ENCODE data around the gene CALCOCO1.

Gene CALCOCO1

GRCh38 chr12:53755451-53755891, 28.2 kb upstream of the CALCOCO1 start:
- Mint-ChIP-seq H3K9me3 (no peaks in the 10 kb centered on the region), H3K27me3 (ENCODE audit: low read depth, poor library complexity) (peaks cover 10% of the 10 kb centered on the region), H3K36me3 (ENCODE audit: low read depth) (no peaks in the 10 kb centered on the region), H3K4me3 (no peak overlapping the region), H3K27ac (no peak overlapping the region), H3K4me1 (no peaks in the 10 kb centered on the region)
- DNase-seq: no peak
- TF ChIP-seq CTCF (IDR thresholded peaks at IDR 0.05): no peak

GRCh38 chr12:53754633-53755264, 27.5 kb upstream of the CALCOCO1 start:
- Mint-ChIP-seq H3K27ac (no peak overlapping the region), H3K36me3 (ENCODE audit: low read depth) (no peaks in the 10 kb centered on the region), H3K4me3 (no peak overlapping the region), H3K4me1 (no peaks in the 10 kb centered on the region), H3K9me3 (no peaks in the 10 kb centered on the region), H3K27me3 (ENCODE audit: low read depth, poor library complexity) (peaks cover 8% of the 10 kb centered on the region)
- DNase-seq: no peak
- TF ChIP-seq CTCF (IDR thresholded peaks at IDR 0.05): no peak

GRCh38 chr12:53754188-53754585, 26.9 kb upstream of the CALCOCO1 start:
- DNase-seq: no peak
- TF ChIP-seq CTCF (IDR thresholded peaks at IDR 0.05): no peak
- H3K4me3 Mint-ChIP-seq: no peak overlapping the region
- H3K36me3 Mint-ChIP-seq (ENCODE audit: low read depth): no peaks in the 10 kb centered on the region
- peaks cover 8% of the 10 kb centered on the region for H3K27me3 Mint-ChIP-seq (ENCODE audit: low read depth, poor library complexity)
- H3K9me3 Mint-ChIP-seq: no peaks in the 10 kb centered on the region
- no peak overlapping the region for H3K27ac Mint-ChIP-seq
- H3K4me1 Mint-ChIP-seq: no peaks in the 10 kb centered on the region

GRCh38 chr12:53752621-53753020, 25.4 kb upstream of the CALCOCO1 start:
- H3K36me3 Mint-ChIP-seq (ENCODE audit: low read depth): no peaks in the 10 kb centered on the region
- no peaks in the 10 kb centered on the region for H3K4me1 Mint-ChIP-seq
- H3K4me3 Mint-ChIP-seq: no peak overlapping the region
- no peak for TF ChIP-seq CTCF (IDR thresholded peaks at IDR 0.05)
- no peaks in the 10 kb centered on the region for H3K9me3 Mint-ChIP-seq
- H3K27me3 Mint-ChIP-seq (ENCODE audit: low read depth, poor library complexity): no peaks in the 10 kb centered on the region
- no peak for DNase-seq
- H3K27ac Mint-ChIP-seq: no peak overlapping the region

- DNase-seq: no peak
- H3K27ac Mint-ChIP-seq: no peak overlapping the region
- TF ChIP-seq CTCF (IDR thresholded peaks at IDR 0.05): no peak
- peaks cover 1% of the 10 kb centered on the region for H3K27me3 Mint-ChIP-seq (ENCODE audit: low read depth, poor library complexity)
- no peaks in the 10 kb centered on the region for H3K9me3 Mint-ChIP-seq
- H3K4me3 Mint-ChIP-seq: no peak overlapping the region
- no peaks in the 10 kb centered on the region for H3K36me3 Mint-ChIP-seq (ENCODE audit: low read depth)
- no peaks in the 10 kb centered on the region for H3K4me1 Mint-ChIP-seq
Observed at GRCh38 chr12:53752192-53752601, 24.9 kb upstream of the CALCOCO1 start.

Measured in nephron progenitor cell (in vitro differentiated cells).